Measurements from ENCODE around the gene ZNF76.

DNA sequence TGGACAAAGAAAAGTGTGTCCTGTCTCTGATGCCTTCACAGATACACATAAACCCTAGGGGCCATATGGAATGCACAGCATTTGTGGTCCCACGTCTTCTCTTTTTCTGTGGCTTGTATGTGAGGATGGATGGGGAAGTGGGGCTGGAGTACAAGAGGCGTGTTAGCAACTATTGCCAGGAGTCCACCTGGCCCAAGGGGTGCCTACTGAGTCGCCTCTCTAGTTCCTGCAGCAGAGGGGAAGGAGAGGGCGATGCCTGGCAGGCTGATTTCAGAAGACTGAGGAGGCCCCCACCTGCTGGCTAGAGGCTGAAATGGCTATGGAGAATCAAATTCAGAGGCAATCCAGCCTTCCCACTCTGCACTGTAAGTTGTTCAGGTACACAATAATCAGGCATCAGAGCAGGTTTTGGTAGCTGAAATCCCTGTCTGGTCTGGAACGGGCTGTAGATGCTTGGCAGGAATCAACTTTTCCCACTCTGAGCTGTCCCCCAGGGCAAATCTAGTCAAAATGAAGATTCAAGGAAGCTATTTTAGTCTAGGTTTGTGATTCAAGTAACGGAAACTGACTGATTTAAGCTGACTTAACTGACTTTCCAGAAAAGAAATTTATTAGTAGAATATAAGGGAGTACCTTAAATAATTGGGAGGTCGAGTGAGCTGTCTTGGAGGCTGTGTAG, 68.0 kb downstream of the ZNF76 start:
- TF ChIP-seq EZH2 (IDR thresholded peaks at IDR 0.05; ENCODE audit: low read depth), result no peak
- TF ChIP-seq, protein P1, sequence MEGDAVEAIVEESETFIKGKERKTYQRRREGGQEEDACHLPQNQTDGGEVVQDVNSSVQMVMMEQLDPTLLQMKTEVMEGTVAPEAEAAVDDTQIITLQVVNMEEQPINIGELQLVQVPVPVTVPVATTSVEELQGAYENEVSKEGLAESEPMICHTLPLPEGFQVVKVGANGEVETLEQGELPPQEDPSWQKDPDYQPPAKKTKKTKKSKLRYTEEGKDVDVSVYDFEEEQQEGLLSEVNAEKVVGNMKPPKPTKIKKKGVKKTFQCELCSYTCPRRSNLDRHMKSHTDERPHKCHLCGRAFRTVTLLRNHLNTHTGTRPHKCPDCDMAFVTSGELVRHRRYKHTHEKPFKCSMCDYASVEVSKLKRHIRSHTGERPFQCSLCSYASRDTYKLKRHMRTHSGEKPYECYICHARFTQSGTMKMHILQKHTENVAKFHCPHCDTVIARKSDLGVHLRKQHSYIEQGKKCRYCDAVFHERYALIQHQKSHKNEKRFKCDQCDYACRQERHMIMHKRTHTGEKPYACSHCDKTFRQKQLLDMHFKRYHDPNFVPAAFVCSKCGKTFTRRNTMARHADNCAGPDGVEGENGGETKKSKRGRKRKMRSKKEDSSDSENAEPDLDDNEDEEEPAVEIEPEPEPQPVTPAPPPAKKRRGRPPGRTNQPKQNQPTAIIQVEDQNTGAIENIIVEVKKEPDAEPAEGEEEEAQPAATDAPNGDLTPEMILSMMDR (conservative IDR thresholded peaks at IDR 0.05), result peak; percentile 68
